Measurements from ENCODE around the gene FZD2. TPM values are rescaled to one million over a fixed set of nuclear protein-coding genes. Genes with fewer than 3 reads are reported as not detected.
A peak's percentile ranks its signal among the peaks of the same experiment; 100 is the strongest.

The FZD2 gene
- total and polyA plus RNA-seq, 9 of the 15 experiments (the other 6 are each of a cell fraction or from before 2014, with no cell fraction given) = 0.03 to 4.5 (median 1.1) TPM; not detected in 1

DNA sequence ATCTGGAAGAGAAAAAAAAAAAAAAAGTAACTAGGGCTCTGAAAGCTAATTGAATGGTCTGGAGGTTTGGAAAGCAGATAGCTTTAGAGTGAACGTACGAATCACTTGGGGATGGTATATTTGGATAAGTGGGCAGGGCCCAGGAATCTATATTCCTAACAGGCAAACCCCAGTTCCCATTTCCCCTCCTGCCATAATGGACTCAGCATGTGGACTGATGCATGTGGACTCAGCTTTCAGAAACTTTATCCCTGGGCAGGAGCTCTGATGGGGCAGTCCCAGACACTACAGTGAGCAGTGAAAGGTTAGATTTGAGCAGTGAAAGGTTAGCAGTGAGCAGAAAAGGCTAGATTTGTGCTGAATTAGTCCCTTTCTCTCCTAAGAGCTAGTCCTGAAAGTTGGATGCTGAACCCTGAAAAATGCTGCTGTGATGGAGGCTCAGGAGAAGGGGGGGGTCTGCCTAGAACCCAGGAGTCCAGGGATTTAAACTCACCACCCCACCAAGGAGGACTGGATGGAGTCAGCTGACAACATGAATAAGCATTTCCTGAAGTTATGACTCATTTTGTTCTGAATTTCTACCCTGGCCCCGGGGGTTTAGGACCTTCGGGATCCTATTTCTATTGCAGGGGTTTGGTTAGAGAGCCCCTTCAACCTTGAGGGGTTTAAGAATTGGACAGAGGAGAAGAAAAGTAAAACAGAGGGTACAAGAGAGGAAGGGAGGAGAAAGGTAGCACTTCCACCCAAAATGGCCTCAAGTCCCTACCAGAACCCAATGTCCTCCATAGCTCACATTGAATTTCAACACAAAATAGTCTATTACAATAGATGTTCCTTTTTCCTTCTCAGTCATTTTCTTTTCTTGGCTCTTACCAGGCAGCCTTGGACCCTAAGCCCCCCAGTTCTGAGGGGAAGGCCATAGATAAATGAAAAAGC, 10.3 kb upstream of the FZD2 start (continued):
- TF ChIP-seq YY1 (IDR thresholded peaks at IDR 0.05; ENCODE audit: borderline replicate concordance in 1 of 3, control insufficient read depth in 1 of 3, extremely low read depth in 1 of 3, insufficient read depth in 3 of 3, insufficient read length in 1 of 3, insufficient replicate concordance in 2 of 3, low read depth in 1 of 3, low read length in 2 of 3) = peak in 1 of 3 experiments; percentile 20
- no peak for TF ChIP-seq CTBP1 (IDR thresholded peaks at IDR 0.05; ENCODE audit: borderline replicate concordance)
- no peak for TF ChIP-seq SOX6 (IDR thresholded peaks at IDR 0.05)
- no peak for TF ChIP-seq HNRNPH1 (optimal IDR thresholded peaks at IDR 0.05; ENCODE audit: low read depth, low read length)
- TF ChIP-seq ZNF143 (CRISPR knock-in tag; IDR thresholded peaks at IDR 0.05) = no peak
- no peak for TF ChIP-seq BRD9 (IDR thresholded peaks at IDR 0.05; ENCODE audit: low read depth, partially characterized antibody)
- no peak for TF ChIP-seq NR2C1 (IDR thresholded peaks at IDR 0.05)
- no peak for TF ChIP-seq NR2C1 (tag; IDR thresholded peaks at IDR 0.05)
- no peak for TF ChIP-seq PHF21A (IDR thresholded peaks at IDR 0.05; ENCODE audit: borderline replicate concordance, low read depth)
- no peak for TF ChIP-seq ZNF263 (CRISPR knock-in tag; IDR thresholded peaks at IDR 0.05; ENCODE audit: borderline replicate concordance)
- TF ChIP-seq, protein P1, sequence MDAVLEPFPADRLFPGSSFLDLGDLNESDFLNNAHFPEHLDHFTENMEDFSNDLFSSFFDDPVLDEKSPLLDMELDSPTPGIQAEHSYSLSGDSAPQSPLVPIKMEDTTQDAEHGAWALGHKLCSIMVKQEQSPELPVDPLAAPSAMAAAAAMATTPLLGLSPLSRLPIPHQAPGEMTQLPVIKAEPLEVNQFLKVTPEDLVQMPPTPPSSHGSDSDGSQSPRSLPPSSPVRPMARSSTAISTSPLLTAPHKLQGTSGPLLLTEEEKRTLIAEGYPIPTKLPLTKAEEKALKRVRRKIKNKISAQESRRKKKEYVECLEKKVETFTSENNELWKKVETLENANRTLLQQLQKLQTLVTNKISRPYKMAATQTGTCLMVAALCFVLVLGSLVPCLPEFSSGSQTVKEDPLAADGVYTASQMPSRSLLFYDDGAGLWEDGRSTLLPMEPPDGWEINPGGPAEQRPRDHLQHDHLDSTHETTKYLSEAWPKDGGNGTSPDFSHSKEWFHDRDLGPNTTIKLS (IDR thresholded peaks at IDR 0.05; ENCODE audit: borderline replicate concordance, low read depth) = no peak
- TF ChIP-seq, protein P2, sequence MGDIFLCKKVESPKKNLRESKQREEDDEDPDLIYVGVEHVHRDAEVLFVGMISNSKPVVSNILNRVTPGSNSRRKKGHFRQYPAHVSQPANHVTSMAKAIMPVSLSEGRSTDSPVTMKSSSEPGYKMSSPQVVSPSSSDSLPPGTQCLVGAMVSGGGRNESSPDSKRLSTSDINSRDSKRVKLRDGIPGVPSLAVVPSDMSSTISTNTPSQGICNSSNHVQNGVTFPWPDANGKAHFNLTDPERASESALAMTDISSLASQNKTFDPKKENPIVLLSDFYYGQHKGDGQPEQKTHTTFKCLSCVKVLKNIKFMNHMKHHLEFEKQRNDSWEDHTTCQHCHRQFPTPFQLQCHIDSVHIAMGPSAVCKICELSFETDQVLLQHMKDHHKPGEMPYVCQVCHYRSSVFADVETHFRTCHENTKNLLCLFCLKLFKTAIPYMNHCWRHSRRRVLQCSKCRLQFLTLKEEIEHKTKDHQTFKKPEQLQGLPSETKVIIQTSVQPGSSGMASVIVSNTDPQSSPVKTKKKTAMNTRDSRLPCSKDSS (IDR thresholded peaks at IDR 0.05; ENCODE audit: low read depth, partially characterized antibody) = no peak
- TF ChIP-seq PCBP2 (IDR thresholded peaks at IDR 0.05; ENCODE audit: low read depth, low read length, poor library complexity, severe bottlenecking) = no peak
- TF ChIP-seq, protein P3, sequence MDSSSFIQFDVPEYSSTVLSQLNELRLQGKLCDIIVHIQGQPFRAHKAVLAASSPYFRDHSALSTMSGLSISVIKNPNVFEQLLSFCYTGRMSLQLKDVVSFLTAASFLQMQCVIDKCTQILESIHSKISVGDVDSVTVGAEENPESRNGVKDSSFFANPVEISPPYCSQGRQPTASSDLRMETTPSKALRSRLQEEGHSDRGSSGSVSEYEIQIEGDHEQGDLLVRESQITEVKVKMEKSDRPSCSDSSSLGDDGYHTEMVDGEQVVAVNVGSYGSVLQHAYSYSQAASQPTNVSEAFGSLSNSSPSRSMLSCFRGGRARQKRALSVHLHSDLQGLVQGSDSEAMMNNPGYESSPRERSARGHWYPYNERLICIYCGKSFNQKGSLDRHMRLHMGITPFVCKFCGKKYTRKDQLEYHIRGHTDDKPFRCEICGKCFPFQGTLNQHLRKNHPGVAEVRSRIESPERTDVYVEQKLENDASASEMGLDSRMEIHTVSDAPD (CRISPR knock-in tag; IDR thresholded peaks at IDR 0.05) = no peak
- no peak for TF ChIP-seq CBFA2T3 (IDR thresholded peaks at IDR 0.05)
- TF ChIP-seq ESRRB (CRISPR knock-in tag; IDR thresholded peaks at IDR 0.05; ENCODE audit: borderline replicate concordance) = no peak
- TF ChIP-seq, protein P4, sequence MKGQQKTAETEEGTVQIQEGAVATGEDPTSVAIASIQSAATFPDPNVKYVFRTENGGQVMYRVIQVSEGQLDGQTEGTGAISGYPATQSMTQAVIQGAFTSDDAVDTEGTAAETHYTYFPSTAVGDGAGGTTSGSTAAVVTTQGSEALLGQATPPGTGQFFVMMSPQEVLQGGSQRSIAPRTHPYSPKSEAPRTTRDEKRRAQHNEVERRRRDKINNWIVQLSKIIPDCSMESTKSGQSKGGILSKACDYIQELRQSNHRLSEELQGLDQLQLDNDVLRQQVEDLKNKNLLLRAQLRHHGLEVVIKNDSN (CRISPR knock-in tag; IDR thresholded peaks at IDR 0.05) = peak; percentile 43
- TF ChIP-seq, protein P5, sequence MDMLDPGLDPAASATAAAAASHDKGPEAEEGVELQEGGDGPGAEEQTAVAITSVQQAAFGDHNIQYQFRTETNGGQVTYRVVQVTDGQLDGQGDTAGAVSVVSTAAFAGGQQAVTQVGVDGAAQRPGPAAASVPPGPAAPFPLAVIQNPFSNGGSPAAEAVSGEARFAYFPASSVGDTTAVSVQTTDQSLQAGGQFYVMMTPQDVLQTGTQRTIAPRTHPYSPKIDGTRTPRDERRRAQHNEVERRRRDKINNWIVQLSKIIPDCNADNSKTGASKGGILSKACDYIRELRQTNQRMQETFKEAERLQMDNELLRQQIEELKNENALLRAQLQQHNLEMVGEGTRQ (CRISPR knock-in tag; IDR thresholded peaks at IDR 0.05) = no peak
- TF ChIP-seq XRCC3 (IDR thresholded peaks at IDR 0.05) = no peak

Data from K562 (cell line).